ENCODE data around the gene CCDC154.

DNA sequence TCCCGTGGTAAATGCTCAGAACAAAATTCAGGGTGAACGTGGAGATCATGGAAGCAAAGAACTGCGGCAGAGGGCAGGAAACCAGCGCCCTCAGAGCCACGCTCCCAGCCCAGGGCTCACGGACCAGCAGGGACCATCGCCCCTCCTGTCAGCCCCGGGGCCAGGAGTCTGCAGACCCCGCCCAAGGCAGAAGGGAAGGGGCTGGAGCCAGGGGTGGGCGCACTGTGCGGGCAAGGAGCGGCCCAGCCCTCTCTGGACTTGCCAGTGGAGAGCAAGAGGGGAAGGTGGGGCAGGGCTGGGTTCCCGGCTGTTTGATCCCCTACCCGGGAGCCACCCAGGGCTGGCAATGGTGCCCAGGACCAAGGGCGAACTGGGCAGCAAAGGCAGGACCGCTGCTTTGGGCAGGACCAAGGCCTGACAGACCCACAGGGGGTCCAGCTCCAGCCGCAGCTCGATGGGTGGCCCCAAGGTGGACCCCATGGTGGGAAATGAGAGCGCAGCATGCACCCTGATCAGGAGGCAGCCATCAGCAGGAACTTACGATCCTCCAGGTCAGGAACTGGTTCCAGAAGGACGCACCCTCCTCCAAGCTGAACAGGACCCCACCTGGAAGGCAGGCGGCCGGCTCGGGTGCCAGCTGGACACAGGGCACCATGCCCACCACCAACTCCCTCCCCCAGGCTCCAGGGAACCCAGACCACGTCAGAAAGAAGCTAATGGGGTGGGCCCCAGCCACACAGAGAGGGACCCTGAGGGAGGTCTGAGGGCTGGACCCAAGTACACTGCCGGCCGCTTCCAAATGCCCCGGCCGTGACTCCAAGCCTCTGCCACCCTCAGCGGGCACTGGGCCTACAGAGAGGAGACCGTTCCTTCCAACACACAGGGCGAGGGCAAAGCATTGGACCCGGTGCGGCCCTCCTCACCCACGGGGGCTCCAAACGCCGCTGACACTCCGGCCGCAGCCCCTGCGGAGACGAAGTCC, 11.1 kb upstream of the CCDC154 start:
- TF ChIP-seq CTCF (conservative IDR thresholded peaks at IDR 0.05) = no peak
- TF ChIP-seq ZFX (IDR thresholded peaks at IDR 0.05) = no peak

Measured in C4-2B (cell line).